HPDE6-E6E7 (cell line): ENCODE data around the gene PSAT1.
A peak's percentile ranks its signal among the peaks of the same experiment; 100 is the strongest.

Experiments
- DNase-seq: peaks from one replicate; pipeline ENCODE4 v3.0.0; 2011; ENCODE audit warnings: missing footprints; ENCODE audit errors: extremely low spot score

The PSAT1 gene

GRCh38 chr9:78292716-78293497 lies 4.0 kb upstream of the PSAT1 start:
- DNase-seq = no peak

GRCh38 chr9:78294290-78295176 lies 2.4 kb upstream of the PSAT1 start:
- no peak for DNase-seq

GRCh38 chr9:78295177-78295575 lies 1.7 kb upstream of the PSAT1 start:
- DNase-seq = no peak

GRCh38 chr9:78295731-78296130 lies 1.2 kb upstream of the PSAT1 start:
- DNase-seq = no peak

GRCh38 chr9:78296201-78296892 lies 578 bp upstream of the PSAT1 start:
- peak; percentile 33 for DNase-seq

- no peak for DNase-seq
Measured at GRCh38 chr9:78297672-78297961, 692 bp downstream of the PSAT1 start.

- DNase-seq = no peak
Measured at GRCh38 chr9:78298046-78298765, 1.3 kb downstream of the PSAT1 start.

GRCh38 chr9:78300209-78300608 lies 3.3 kb downstream of the PSAT1 start:
- DNase-seq = no peak

- no peak for DNase-seq
Measured at GRCh38 chr9:78301466-78301865, 4.5 kb downstream of the PSAT1 start.

- no peak for DNase-seq
Measured at GRCh38 chr9:78303377-78304062, 6.6 kb downstream of the PSAT1 start.

GRCh38 chr9:78304357-78304756 lies 7.4 kb downstream of the PSAT1 start:
- DNase-seq = no peak

- no peak for DNase-seq
Measured at GRCh38 chr9:78306222-78307076, 9.5 kb downstream of the PSAT1 start.

GRCh38 chr9:78307360-78307759 lies 10.4 kb downstream of the PSAT1 start:
- no peak for DNase-seq

- no peak for DNase-seq
Measured at GRCh38 chr9:78309066-78309465, 12.1 kb downstream of the PSAT1 start.

GRCh38 chr9:78311075-78311474 lies 14.2 kb downstream of the PSAT1 start:
- DNase-seq = no peak

- DNase-seq = no peak
Measured at GRCh38 chr9:78311886-78312524, 15.1 kb downstream of the PSAT1 start.

GRCh38 chr9:78314550-78314949 lies 17.6 kb downstream of the PSAT1 start:
- DNase-seq = no peak

- DNase-seq = no peak
Measured at GRCh38 chr9:78314953-78315870, 18.3 kb downstream of the PSAT1 start.
